ENCODE data around the gene TRIO.

Gene TRIO

DNA sequence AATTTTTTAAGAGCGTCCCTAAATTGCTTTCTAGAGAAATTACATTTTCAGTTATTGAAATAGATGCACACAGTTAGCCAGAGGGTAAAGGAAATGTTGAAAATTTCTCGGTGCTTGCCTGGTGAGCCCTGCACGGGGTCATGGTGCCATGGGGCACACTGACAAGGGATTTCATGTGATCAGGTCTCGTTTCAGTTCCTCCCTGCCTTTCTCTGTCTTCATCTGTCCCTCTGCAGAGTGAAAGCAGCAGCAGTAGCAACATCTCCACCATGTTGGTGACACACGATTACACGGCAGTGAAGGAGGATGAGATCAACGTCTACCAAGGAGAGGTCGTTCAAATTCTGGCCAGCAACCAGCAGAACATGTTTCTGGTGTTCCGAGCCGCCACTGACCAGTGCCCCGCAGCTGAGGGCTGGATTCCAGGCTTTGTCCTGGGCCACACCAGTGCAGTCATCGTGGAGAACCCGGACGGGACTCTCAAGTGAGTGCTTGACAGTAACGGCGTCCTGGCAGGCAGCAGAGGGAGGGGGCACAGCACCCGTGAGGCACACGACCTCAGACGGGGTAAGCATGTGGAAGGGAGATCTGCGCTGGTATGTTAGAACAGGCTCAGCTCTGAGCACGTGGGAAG is 349.3 kb downstream of the TRIO start:
- in situ Hi-C loops (cut with MboI; ENCODE audit: low sequenced_read_pairs): no loop called here

DNA sequence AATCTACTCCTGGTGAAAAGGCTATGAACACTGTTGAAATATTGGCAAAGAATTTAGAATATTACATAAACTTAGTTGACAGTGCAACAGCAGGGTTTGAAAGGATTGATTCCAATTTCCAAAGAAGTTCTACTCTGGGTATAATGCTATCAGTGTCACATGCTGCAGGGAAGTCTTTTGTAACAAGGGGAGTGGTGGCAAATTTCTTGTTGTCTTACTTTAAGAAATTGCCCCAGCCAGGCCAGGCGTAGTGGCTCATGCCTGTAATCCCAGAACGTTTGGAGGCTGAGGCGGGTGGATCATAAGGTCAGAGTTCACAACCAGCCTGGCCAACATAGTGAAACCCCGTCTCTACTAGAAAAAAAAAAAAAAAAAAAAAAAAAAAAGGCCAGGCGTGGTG is 352.2 kb downstream of the TRIO start:
- in situ Hi-C loops (cut with MboI; ENCODE audit: low sequenced_read_pairs): no loop called here

DNA sequence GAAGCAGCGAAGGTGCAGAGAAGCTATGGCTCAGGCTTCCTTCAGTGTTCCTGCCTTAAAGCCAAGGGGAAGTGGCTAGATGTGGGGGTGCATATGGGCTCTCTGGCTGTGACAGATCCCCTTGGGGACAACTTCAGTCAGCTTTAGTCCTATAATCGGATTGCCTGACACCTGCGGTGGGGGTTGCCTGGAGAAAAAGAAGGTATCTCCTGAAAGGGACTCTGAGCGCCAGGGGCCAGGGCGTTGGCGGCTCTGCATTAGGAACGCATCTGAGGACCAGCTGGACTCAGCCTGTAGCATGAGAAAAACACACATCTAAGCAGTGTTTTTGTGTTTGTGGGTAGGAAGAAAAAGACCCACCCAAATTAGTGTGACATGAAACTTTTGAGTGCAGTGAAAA is 354.2 kb downstream of the TRIO start:
- in situ Hi-C loops (cut with MboI; ENCODE audit: low sequenced_read_pairs): no loop called here

DNA sequence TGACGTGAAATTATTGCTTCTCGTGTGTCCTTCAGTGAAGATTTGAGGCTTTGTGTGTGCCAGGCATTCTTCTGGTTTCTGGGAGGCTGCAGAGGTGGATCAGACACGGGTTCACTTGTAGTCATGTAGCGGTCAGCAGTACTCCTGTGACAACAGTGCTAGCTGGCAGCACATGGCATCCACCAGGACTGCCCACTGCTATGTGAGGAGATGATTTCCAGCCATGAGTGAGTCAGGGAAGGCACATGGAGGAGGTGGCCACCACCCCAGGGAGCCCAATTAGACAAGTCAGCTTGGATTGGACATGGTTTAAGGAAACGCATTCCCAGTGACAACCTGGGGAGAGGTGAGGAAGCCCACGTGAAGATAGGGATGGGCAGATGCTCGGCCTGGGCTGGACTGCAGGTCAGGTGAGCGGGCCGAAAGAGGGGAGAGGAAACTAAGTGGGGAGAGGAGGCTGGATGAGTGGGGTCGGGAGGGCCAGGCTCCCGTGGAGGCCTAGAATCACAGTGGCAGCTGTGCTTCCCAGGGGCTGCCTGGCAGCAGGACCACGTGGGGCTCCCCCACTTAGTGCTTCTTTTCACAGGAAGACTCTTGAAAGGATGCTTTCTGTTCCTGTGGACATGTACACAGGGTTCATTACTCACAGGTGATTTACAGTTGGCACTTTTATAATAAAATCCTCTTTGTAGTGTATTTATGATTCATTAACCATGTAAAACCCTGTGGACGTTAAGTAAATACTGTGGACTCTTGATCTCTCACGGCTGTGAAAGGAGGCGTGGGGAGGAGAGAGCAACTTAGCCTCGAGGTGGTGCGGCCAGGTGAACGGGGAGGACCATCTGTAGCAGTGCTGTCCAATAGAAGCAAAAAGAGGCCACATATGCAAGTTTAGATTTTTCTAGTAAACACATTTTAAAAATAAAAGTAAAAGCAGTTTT is 358.5 kb downstream of the TRIO start:
- in situ Hi-C loops (cut with MboI; ENCODE audit: low sequenced_read_pairs): no loop called here

DNA sequence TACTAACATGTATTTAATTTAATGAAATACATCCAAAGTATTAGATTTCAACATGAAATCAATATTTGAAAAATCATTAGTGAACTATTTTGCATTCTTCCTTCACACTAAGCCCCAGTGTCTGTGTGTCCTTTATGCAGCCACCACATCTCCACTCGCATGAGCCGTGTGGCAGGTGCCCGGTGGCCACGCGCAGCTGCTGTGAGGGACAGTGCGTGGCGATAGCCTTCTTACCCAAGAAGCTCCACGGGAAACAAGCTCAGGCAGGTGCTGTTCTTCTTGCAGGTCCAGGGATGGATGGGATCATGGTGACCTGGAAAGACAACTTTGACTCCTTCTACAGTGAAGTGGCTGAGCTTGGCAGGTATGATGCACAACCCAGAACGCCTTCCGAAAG is 359.1 kb downstream of the TRIO start:
- in situ Hi-C loops (cut with MboI; ENCODE audit: low sequenced_read_pairs): no loop called here

GRCh38 chr5:14503017-14503680 is 360.0 kb downstream of the TRIO start:
- in situ Hi-C loops (cut with MboI; ENCODE audit: low sequenced_read_pairs): no loop called here

DNA sequence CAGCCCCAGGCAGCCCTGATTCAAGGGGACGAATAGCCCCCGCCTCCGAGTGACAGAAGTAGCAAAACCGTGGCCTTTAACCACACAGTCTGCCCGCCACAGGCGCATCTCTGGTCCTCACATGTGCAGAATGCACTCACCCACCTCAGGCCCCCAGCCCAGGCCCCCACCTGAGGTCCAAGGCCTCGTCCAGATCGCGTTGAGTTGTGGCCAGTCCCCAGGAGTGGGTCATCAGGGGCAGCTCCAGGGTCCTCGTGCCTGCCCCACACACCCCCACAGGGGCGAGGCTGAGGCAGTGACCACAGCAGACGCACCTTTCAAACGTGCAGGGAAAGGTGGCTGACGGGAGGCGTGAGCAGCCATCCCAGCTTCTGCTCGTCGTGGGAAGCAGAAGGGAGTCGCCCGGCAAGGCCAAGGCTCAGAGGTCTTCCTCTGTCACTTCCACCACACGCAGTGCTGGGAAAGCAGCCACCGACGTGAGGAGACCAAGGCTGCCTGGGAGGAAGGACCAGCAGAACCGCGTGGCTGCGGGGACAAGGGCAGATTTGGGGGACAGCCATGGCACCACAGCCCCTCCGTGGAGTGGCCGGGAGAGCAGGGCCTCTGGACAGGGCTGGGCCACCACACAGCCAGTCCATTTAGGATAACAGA is 360.7 kb downstream of the TRIO start:
- in situ Hi-C loops (cut with MboI; ENCODE audit: low sequenced_read_pairs): no loop called here

GRCh38 chr5:14504332-14504727 is 361.2 kb downstream of the TRIO start:
- in situ Hi-C loops (cut with MboI; ENCODE audit: low sequenced_read_pairs): no loop called here

- in situ Hi-C loops (cut with MboI; ENCODE audit: low sequenced_read_pairs): no loop called here
Observed at GRCh38 chr5:14504816-14505215, 361.7 kb downstream of the TRIO start.

GRCh38 chr5:14505310-14506139 is 362.4 kb downstream of the TRIO start:
- in situ Hi-C loops (cut with MboI; ENCODE audit: low sequenced_read_pairs): no loop called here

- in situ Hi-C loops (cut with MboI; ENCODE audit: low sequenced_read_pairs): no loop called here
Observed at GRCh38 chr5:14506140-14506538, 363.0 kb downstream of the TRIO start.

DNA sequence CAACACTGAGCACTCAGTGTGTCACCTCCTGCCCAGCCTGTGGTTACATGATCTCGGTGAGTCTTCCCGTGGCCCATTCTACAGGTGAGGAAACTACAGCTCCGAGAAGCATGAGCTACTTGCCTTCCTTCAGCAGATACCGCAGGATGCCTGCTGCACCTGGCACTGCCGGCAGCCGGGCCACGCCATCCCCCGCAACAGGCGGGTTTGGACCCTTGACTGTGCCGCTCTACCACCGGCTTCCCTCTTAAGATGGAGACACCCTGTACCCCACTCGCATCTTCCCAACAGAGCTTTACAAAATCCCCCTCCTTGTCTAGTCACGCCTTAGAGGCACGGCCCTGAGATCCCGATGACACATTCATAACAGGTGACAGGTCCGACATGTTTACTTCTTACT is 363.5 kb downstream of the TRIO start:
- in situ Hi-C loops (cut with MboI; ENCODE audit: low sequenced_read_pairs): no loop called here

- in situ Hi-C loops (cut with MboI; ENCODE audit: low sequenced_read_pairs): no loop called here
Observed at GRCh38 chr5:14507156-14507941, 364.2 kb downstream of the TRIO start.

DNA sequence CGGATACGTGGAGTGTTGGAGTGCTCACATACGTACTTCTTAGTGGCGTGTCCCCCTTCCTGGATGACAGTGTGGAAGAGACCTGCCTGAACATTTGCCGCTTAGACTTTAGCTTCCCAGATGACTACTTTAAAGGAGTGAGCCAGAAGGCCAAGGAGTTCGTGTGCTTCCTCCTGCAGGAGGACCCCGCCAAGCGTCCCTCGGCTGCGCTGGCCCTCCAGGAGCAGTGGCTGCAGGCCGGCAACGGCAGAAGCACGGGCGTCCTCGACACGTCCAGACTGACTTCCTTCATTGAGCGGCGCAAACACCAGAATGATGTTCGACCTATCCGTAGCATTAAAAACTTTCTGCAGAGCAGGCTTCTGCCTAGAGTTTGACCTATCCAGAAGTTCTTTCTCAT is 364.9 kb downstream of the TRIO start:
- in situ Hi-C loops (cut with MboI; ENCODE audit: low sequenced_read_pairs): no loop called here

DNA sequence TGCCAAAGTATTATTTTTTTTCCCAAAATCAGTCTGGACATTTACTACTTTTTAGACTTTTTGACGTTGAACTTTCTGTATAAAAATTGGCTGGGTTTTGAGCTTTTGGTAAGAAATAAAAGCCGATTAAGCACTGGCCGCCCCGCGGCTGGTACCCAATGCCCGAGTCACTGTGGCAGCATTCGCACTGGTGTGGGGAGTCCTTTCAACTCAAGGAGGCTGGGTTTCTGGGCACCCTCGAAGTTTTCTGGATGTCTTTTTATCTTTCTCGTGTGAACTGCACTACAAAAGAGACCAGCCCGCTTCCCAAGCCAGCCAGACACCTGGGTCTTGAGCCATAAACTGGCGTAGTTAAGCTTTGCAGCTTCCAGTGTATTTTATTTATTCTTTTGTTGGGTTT is 366.4 kb downstream of the TRIO start:
- in situ Hi-C loops (cut with MboI; ENCODE audit: low sequenced_read_pairs): no loop called here

- in situ Hi-C loops (cut with MboI; ENCODE audit: low sequenced_read_pairs): no loop called here
Observed at GRCh38 chr5:14510156-14510734, 367.1 kb downstream of the TRIO start.

- in situ Hi-C loops (cut with MboI; ENCODE audit: low sequenced_read_pairs): no loop called here
Observed at GRCh38 chr5:14510880-14511279, 367.7 kb downstream of the TRIO start.

DNA sequence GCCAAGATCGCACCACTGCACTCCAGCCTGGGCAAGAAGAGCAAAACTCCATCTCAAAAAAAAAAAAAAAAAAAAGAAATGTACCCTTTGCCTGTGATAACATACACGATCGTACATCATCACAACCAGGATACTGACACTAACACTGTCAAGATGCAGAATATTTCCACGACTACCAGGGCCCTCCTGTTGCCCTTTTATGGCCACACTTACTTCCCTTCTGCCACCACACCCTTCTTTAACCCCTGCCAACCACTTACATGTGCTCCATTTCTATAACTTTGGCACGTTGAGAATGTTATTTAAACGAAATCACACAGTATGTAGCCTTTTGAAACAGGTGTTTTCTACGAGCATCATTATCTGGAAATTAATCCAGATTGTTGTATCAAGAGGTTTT is 369.4 kb downstream of the TRIO start:
- in situ Hi-C loops (cut with MboI; ENCODE audit: low sequenced_read_pairs): no loop called here

DNA sequence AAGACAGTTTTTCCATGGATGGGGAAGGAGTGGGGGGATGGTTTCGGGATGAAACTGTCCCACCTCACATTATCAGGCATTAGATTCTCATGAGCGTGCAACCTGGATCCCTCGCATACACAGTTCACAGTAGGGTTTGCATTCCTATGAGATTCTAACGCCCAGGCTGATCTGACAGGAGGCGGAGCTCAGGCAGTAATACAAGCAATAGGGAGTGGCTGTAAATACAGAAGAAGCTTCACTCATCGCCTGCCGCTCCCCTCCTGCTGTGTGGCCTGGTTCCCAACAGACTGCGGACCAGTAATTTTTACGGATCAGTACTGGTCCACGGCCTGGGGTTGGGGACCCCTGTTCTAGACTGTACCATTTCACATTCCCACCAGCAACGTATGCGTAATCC is 370.1 kb downstream of the TRIO start:
- in situ Hi-C loops (cut with MboI; ENCODE audit: low sequenced_read_pairs): no loop called here
